Colonic mucosa (tissue), 4 donors: ENCODE results near the gene FGF3. TPM values are rescaled to one million over a fixed set of nuclear protein-coding genes. Genes with fewer than 3 reads are reported as not detected.

Source experiments
- DNase-seq: peaks from one replicate; pipeline ENCODE4 v3.0.0-alpha.2; 2020
- H3K27ac ChIP-seq: fragments of 200-600 bp; one replicate; pipeline ENCODE4 v1.8.0; 2021
- H3K27me3 ChIP-seq: fragments of 200-600 bp; one replicate; pipeline ENCODE4 v1.8.0; 2021
- H3K36me3 ChIP-seq: fragments of 200-600 bp; one replicate; pipeline ENCODE4 v1.8.0; 2021
- H3K4me1 ChIP-seq: fragments of 200-600 bp; one replicate; pipeline ENCODE4 v1.8.0; 2021; ENCODE audit warnings: mild to moderate bottlenecking
- H3K4me3 ChIP-seq: fragments of 200-600 bp; one replicate; pipeline ENCODE4 v1.8.0; 2021
- H3K9ac ChIP-seq, 2 donors: one replicate each; pipeline ENCODE4 v1.7.0; 2013; ENCODE audit warnings: control low read depth in 2 of 2, low read depth in 2 of 2, low read length in 2 of 2
- H3K9me3 ChIP-seq: fragments of 200-600 bp; one replicate; pipeline ENCODE4 v1.8.0; 2021
- CTCF ChIP-seq: fragments of 200-600 bp; IDR thresholded peaks from one replicate; pipeline ENCODE4 v1.8.0; 2022; ENCODE audit warnings: antibody characterized with exemption, mild to moderate bottlenecking
- intact Hi-C: fragments of 100-400 bp; cut with DNase I; formaldehyde crosslinking; loops from one replicate; pipeline ENCODE4 v1.14.1; 2022
- total RNA-seq, 2 donors: library from RNA; stranded (reverse); fragmentation: NEBNext Ultra II Directional in 1 of 2; extraction: Animal tissue kit (Norgen Biotek cat#: 25700) in 1 of 2; gene quantifications; one replicate each; pipeline ENCODE4 v1.2.1, GENCODE V29; 2021
- donor health status: healthy.
- donor health status: DM: no; HTN: no; CAD: no.
- donor health status: DM: no; HTN: no; CAD: no.

The FGF3 gene
- total RNA-seq, 2 donors from 2014 or later: not detected

GRCh38 chr11:69842746-69843528, 23.7 kb upstream of the FGF3 start:
- Histone ChIP-seq H3K4me1 (no peaks in the 10 kb centered on the region), H3K36me3 (no peaks in the 10 kb centered on the region), H3K4me3 (no peak overlapping the region), H3K27me3 (no peaks in the 10 kb centered on the region), H3K9me3 (no peaks in the 10 kb centered on the region), H3K9ac (no peak overlapping the region), H3K27ac (no peak overlapping the region)
- TF ChIP-seq CTCF: no peak
- intact Hi-C loops: no loop called here
- no peak for DNase-seq

- no peaks in the 10 kb centered on the region for H3K27me3 ChIP-seq
- TF ChIP-seq CTCF: no peak
- no peaks in the 10 kb centered on the region for H3K36me3 ChIP-seq
- no peak overlapping the region for H3K4me3 ChIP-seq
- H3K4me1 ChIP-seq: no peaks in the 10 kb centered on the region
- DNase-seq: peak; percentile 30
- intact Hi-C loops: no loop called here
- H3K9ac ChIP-seq: no peak overlapping the region
- no peaks in the 10 kb centered on the region for H3K9me3 ChIP-seq
- H3K27ac ChIP-seq: no peak overlapping the region
These were observed 22.9 kb upstream of the FGF3 start for GRCh38 chr11:69841859-69842698.

GRCh38 chr11:69841170-69841858, 22.1 kb upstream of the FGF3 start:
- H3K4me1 ChIP-seq: no peaks in the 10 kb centered on the region
- H3K9me3 ChIP-seq: no peaks in the 10 kb centered on the region
- no peak for DNase-seq
- TF ChIP-seq CTCF: no peak
- no peak overlapping the region for H3K27ac ChIP-seq
- intact Hi-C loops: no loop called here
- H3K4me3 ChIP-seq: no peak overlapping the region
- H3K36me3 ChIP-seq: no peaks in the 10 kb centered on the region
- no peaks in the 10 kb centered on the region for H3K27me3 ChIP-seq
- H3K9ac ChIP-seq: no peak overlapping the region

- Histone ChIP-seq H3K4me3 (no peak overlapping the region), H3K36me3 (no peaks in the 10 kb centered on the region), H3K9me3 (no peaks in the 10 kb centered on the region), H3K27me3 (no peaks in the 10 kb centered on the region), H3K27ac (no peak overlapping the region), H3K4me1 (no peaks in the 10 kb centered on the region), H3K9ac (no peak overlapping the region)
- intact Hi-C loops: no loop called here
- no peak for TF ChIP-seq CTCF
- DNase-seq: no peak
These were observed 21.4 kb upstream of the FGF3 start for GRCh38 chr11:69840371-69841169.

- intact Hi-C loops: no loop called here
- no peak overlapping the region for H3K4me3 ChIP-seq
- H3K27me3 ChIP-seq: no peaks in the 10 kb centered on the region
- no peak overlapping the region for H3K27ac ChIP-seq
- DNase-seq: no peak
- TF ChIP-seq CTCF: no peak
- H3K4me1 ChIP-seq: no peaks in the 10 kb centered on the region
- no peaks in the 10 kb centered on the region for H3K36me3 ChIP-seq
- H3K9me3 ChIP-seq: no peaks in the 10 kb centered on the region
- H3K9ac ChIP-seq: no peak overlapping the region
These were observed 20.3 kb upstream of the FGF3 start for GRCh38 chr11:69839516-69839915.
